Measurements from ENCODE around the gene MS4A2.
A peak's percentile ranks its signal among the peaks of the same experiment; 100 is the strongest.
"Not testable (repeated sequence)": the region's sequence is repeated elsewhere in the genome, so short reads cannot be mapped to it uniquely, and the experiment has no call there.

Gene MS4A2

DNA sequence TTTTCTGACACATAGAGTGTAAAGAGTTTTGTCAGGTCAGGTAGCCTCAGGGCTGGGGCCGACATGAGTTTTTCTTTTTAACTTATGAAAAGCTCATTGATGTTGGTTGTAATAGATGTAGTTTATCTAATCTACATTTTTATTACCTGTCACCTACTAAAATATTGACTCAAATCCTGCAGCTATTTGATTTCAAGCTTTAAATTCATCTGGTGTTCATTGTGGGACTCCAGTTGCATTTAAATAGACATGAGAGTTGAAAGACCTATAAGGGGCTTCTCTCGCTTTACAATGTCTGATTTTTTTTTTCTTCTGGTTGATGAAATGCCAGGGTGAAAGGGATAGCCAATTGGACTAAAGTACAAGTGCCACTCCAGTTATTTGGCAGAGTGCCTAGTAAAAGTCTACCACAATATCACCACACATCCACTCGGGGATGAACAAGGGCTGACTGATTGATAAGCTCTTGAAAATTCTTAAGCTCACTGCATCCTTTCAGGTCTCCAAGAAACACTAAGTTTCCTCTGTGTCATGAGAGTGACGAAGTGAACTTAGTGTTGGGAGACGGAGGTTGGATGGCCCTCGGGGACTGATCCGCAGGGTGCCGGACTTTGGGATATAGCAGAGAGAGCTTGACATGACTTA is 16.1 kb downstream of the MS4A2 start:
- not testable (repeated sequence) for DNase-seq

DNA sequence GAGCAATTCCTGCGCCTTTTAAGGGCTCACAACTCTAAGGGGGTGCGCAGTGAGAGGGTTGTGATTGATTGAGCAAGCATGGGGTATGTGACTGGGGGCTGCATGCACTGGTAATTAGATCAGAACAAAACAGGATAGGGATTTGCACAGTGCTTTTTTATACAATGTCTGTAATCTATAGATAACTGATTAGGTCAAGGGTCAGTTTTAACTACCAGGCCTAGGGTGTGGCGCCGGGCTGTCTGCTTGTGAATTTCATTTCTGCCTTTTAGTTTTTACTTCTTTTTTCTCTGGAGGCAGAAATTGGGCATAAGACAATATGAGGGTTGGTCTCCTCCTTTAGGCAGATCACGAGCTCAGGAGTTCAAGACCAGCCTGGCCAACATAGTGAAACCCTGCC is 20.2 kb downstream of the MS4A2 start:
- DNase-seq, result not testable (repeated sequence)

DNA sequence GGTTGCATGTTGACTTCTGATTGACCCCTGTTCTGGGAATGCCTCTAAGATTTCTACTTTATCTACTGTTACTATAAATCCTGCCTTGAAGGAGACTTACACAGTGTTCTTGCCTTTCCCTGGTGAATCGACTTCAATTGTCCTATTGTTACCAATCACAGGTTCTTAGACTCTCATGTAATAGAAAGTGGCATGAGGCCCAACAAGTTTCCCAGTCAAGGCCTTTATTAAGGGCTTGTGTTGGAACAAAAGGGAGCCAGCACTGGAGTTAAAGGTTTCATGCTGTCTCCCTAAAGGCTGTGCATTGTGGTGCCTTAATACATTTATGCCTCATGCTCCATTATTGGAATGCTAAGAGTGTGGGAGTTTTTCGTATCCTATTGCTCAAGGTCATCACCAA is 23.3 kb downstream of the MS4A2 start:
- no peak for DNase-seq

DNA sequence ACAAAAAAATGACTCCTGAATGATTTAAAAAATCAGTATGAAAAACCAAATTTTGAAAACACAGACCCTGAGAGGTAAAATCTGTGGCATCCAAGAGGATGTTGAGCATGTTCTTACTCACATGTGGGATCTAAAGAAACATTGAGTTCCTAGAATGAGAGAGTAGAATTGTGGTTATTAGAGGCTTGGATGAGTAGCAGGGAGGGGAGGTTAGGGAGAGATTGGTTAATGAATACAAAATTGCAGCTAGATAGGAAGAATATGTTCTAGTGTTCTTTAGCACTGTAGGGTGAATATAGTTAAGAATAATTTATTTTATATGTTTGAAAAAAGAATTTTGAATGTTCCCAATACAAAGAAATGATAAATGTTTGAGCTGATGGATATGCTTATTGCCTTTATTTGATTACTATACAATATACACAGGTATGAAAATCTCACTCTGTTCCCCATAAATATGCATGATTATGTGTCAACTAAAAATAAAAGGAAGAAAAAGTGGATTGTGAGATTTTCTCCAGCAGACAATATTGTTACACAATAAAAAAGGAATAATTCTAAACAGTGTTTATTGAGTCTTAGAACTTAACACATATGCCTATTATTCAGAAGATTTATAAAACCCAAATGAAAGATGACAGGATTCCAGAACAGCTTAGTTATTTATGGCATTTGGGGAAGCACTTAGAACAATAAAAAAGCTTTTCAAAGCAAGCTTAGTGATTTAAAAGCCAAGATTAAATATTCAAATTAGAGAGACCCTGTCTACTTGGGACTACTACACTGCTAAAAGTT is 28.7 kb downstream of the MS4A2 start:
- DNase-seq, result no peak

GRCh38 chr11:60118338-60118737 is 29.9 kb downstream of the MS4A2 start:
- DNase-seq, result no peak

GRCh38 chr11:60119710-60120109 is 31.2 kb downstream of the MS4A2 start:
- DNase-seq, result no peak

- DNase-seq, result no peak
Observed at GRCh38 chr11:60121264-60121663, 32.8 kb downstream of the MS4A2 start.

GRCh38 chr11:60122414-60123036 is 34.1 kb downstream of the MS4A2 start:
- DNase-seq, result no peak

- DNase-seq, result no peak
Observed at GRCh38 chr11:60124802-60125432, 36.5 kb downstream of the MS4A2 start.

GRCh38 chr11:60125956-60126585 is 37.6 kb downstream of the MS4A2 start:
- no peak for DNase-seq

- DNase-seq, result no peak
Observed at GRCh38 chr11:60127311-60127811, 38.9 kb downstream of the MS4A2 start.

DNA sequence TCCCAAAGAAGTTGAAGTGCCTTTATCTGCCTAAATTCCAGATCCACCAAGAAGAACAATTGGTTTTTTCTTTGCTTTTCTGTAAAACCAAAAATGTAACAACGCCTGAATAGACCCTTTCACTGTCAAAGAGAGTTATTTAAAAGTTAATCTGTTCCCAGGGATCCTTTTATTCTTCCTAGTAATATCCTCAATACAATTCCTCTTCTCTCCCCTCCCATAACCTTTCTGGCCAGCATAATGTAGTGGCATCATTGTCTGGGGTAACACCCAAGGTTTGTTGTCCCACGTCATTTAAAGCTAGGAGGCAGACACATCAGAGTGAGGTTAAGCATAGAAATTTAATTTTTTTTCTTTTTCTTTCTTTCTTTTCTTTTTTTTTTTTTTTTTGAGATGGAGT is 39.9 kb downstream of the MS4A2 start:
- DNase-seq, result no peak

DNA sequence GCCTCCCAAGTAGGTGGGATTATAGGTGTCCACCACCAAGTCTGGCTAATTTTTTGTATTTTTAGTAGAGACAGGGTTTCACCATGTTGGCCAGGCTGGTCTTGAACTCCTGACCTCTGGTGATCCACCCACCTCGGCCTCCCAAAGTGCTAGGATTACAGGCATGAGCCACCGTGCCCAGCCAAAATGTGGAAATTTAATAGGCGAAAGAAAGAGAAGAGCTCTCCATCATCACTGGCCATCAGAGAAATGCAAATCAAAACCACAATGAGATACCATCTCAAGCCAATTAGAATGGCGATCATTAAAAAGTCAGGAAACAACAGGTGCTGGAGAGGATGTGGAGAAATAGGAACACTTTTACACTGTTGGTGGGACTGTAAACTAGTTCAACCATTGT is 40.4 kb downstream of the MS4A2 start:
- not testable (repeated sequence) for DNase-seq

GRCh38 chr11:60129853-60130252 is 41.4 kb downstream of the MS4A2 start:
- no peak for DNase-seq

DNA sequence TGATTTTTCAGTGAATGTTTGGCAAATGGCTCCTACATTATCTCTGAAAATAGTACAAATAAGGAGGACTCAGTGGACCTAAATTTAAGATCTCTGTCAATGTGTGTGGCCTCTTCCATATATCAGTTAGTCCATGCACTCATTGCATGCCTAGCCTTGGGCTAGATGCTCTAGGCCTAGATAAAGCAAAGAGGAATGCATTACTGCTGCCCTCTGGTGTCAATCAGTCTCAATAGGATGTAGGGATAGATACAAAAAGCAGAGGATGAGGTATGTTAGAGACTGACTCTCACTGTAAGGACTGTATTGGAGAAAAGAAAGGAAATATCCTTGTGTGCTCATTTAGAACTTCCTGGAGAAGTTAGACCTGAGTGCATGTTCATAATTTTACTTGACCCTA is 42.0 kb downstream of the MS4A2 start:
- DNase-seq, result peak; percentile 7

- DNase-seq, result no peak
Observed at GRCh38 chr11:60131912-60132311, 43.4 kb downstream of the MS4A2 start.

DNA sequence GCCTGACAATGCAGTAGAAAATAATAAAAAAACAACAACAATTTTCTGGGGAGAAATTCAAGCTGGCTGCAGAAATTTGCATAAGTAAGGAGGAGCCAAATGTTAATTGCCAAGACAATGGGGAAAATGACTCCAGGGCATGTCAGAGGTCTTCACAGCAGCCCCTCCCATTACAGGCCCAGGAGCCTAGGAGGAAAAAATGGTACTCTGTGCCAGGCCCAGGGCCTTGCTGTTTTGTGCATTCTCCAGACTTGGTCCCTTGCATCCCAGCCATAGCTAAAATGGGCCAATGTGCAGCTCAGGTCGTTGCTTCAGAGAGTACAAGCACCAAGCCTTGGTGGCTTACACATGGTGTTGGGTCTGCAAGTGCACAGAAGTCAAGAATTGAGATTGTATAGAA is 45.5 kb downstream of the MS4A2 start:
- no peak for DNase-seq

DNA sequence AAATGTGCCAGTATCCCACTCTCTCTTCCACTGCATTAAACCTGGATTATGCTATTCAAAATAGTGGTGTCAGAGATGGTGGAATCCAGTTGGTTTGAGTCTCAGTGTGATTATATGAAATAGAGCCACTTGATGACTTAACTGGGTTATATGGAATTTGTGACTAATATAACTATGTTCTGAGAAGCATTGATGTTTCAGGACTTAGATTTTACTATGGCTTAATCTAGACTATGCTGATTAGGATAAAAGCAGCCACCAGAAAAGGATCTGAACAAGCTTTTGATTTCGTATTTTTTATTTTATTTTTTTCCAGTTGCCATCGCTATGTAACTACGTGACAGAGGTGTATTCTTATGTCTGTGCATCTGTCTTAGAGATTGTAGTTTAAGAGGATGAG is 55.3 kb downstream of the MS4A2 start:
- no peak for DNase-seq

- no peak for DNase-seq
Observed at GRCh38 chr11:60145677-60146076, 57.2 kb downstream of the MS4A2 start.

All from activated CD4-positive, alpha-beta T cell treated with anti-CD3 and anti-CD28 coated beads for 48 hours (primary cell).